HG02938 (cell line): Measurements from ENCODE around the gene TRPM6.
"Not testable (repeated sequence)": the region's sequence is repeated elsewhere in the genome, so short reads cannot be mapped to it uniquely, and the experiment has no call there.

Source experiments
- ATAC-seq: cut with Tn5 transposase; IDR thresholded peaks from one replicate; pipeline ENCODE4 v1.9.1; 2021; ENCODE audit warnings: mild to moderate bottlenecking, moderate library complexity; ENCODE audit not compliant: unreplicated experiment

TRPM6 gene, protein sequence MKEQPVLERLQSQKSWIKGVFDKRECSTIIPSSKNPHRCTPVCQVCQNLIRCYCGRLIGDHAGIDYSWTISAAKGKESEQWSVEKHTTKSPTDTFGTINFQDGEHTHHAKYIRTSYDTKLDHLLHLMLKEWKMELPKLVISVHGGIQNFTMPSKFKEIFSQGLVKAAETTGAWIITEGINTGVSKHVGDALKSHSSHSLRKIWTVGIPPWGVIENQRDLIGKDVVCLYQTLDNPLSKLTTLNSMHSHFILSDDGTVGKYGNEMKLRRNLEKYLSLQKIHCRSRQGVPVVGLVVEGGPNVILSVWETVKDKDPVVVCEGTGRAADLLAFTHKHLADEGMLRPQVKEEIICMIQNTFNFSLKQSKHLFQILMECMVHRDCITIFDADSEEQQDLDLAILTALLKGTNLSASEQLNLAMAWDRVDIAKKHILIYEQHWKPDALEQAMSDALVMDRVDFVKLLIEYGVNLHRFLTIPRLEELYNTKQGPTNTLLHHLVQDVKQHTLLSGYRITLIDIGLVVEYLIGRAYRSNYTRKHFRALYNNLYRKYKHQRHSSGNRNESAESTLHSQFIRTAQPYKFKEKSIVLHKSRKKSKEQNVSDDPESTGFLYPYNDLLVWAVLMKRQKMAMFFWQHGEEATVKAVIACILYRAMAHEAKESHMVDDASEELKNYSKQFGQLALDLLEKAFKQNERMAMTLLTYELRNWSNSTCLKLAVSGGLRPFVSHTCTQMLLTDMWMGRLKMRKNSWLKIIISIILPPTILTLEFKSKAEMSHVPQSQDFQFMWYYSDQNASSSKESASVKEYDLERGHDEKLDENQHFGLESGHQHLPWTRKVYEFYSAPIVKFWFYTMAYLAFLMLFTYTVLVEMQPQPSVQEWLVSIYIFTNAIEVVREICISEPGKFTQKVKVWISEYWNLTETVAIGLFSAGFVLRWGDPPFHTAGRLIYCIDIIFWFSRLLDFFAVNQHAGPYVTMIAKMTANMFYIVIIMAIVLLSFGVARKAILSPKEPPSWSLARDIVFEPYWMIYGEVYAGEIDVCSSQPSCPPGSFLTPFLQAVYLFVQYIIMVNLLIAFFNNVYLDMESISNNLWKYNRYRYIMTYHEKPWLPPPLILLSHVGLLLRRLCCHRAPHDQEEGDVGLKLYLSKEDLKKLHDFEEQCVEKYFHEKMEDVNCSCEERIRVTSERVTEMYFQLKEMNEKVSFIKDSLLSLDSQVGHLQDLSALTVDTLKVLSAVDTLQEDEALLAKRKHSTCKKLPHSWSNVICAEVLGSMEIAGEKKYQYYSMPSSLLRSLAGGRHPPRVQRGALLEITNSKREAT (N-terminal part only)

GRCh38 chr9:74887041-74887980 lies at the start of gene TRPM6:
Gene TRPM6 (minus strand): TSS chr9:74887921. CDS start chr9:74887856, 65 bp downstream.
- ATAC-seq: no peak

DNA sequence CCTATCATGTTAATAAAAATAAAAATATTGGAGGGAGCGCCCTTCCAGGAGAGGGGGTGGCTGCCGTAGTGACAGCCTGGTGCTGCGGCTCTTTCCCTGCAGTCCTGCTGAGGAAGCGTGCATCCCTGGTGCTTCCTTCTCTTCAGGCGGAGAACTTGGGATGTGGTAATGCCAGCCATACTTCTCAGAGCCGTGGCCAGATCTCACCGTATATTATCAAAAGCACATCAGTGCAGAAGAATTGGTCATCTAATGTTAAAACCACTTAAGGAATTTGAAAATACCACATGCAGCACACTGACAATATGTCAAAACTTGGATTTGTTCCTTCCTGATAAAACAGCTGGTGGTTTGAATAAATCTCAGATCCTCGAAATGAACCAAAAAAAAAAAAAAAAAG lies 47.3 kb upstream of the TRPM6 start:
- no peak for ATAC-seq

- no peak for ATAC-seq
These were observed 34.0 kb upstream of the TRPM6 start for GRCh38 chr9:74921737-74922136.

GRCh38 chr9:74920944-74921626 lies 33.4 kb upstream of the TRPM6 start:
- ATAC-seq: no peak

- ATAC-seq: no peak
These were observed 22.3 kb upstream of the TRPM6 start for GRCh38 chr9:74910036-74910435.

DNA sequence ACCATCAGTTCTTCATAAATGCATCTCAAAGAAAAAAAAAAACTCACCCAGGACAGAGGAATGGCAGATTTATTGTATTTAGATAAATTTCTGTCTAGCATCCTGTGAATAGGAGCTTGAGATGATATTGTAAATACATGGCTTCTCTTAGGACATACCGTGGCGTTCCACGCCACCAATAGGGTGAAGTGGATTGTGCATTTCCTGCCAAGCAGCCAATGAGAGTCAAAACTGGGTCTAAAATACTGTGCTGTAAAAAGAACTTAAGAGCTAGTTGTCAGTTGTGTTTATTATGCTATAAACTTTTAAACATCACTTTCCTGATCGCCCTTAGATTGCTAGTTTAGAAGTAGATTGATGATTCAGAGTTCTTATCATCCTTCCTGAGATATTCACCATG lies 20.9 kb upstream of the TRPM6 start:
- ATAC-seq: no peak

DNA sequence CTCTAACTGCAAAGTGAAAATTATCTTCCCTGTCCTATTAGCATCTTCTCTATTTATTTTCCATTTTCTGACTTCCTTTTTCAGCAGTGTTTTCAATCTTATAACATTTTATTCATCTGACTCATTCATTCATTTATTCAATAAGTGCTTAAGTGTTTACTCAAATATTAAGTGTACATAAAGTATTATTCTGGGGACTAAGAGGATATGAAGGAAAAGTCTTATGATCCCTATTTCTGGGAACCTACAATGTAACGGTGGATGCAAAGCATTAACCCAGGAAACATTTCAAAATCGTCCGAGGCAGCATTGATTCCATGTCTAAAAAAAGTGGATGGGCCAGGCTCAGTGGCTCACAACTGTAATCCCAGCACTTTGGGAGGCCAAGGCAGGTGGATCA lies 19.4 kb upstream of the TRPM6 start:
- ATAC-seq: no peak

DNA sequence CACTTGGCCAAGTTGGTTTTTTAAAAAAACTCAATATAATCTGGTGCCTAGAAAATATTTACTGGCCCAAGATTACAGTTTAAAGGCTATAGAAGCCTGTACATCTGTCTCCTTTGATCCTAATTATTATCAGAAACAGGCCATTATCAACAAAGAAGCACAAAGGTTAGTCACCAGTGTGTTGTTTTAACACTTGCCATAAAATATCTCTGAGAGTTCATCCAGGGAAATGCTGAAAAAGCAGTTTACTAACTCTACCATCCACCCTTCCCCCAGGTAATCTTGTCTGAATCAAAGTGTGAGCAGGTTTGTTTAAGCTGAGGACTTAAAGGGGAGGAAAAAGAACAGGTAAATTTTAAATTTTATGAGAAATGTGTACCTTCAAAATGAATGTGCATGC lies 13.3 kb upstream of the TRPM6 start:
- ATAC-seq: no peak

DNA sequence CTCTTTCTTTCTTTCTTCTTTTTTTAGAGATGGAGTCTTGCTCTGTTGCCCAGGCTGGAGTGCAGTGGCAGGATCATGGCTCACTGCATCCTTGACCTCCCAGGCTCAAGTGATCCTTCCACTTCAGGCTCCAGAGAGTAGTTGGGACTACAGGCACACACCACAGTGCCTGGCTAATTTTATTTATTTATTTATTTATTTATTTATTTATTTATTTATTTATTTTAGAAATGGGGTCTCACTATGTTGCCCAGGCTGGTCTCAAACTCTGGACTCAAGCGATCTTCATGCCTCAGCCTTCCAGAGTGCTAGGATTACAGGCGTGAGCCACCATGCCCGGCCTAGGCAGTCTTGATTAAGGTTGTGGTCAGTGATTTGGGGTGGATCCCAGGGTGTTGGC lies 728 bp upstream of the TRPM6 start:
- ATAC-seq: not testable (repeated sequence)

- no peak for ATAC-seq
These were observed 255 bp upstream of the TRPM6 start for GRCh38 chr9:74887981-74888370.

DNA sequence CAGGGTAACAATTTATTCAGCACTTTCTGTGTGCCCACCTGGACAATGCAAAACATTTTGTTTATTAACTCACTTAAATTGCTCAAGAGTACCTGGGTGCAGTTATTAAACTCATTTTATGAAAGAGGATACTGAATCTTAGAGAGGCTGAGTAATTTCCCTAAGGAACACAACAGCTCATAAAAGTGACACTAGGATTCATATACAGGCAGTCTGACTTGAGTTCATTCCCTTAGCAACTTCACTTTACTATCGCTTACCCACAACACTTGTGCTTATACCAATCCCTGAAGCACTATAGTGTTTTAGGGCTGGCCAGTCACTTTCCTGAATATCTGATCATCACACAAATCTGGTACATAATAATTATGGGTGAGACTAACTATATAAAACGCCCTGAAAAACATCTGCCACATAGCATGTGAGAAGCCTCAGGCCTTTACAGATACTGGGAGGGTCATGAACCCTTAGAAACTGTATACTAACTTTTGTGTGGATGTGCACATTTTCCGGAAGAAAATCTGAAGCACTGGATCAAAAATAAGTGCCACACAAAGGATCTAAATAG lies 11.3 kb downstream of the TRPM6 start:
- ATAC-seq: no peak

GRCh38 chr9:74875656-74876055 lies 12.1 kb downstream of the TRPM6 start:
- ATAC-seq: no peak

- ATAC-seq: no peak
These were observed 13.5 kb downstream of the TRPM6 start for GRCh38 chr9:74874220-74874619.

GRCh38 chr9:74872619-74873233 lies 15.0 kb downstream of the TRPM6 start:
- no peak for ATAC-seq

- ATAC-seq: no peak
These were observed 20.2 kb downstream of the TRPM6 start for GRCh38 chr9:74867483-74867882.

DNA sequence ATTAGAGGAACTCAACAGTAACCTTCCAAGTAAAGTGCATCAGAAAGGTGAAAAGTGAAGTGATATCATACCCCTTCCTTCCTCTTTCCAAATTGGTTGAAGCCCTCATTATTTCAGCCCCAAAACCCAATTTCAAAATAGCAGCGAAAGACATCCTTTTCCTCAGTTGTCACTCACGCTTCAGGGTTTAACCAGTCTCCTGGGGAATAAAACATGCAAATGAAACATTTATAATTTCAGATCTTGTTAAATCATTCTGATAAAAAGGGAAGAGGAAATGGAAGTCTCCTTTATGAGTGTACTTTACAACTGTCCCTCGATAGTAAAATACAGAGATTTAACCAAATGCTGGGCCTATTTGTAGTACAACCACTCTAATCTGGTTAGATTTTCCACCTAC lies 22.5 kb downstream of the TRPM6 start:
- no peak for ATAC-seq

GRCh38 chr9:74861773-74862474 lies 25.8 kb downstream of the TRPM6 start:
- no peak for ATAC-seq

GRCh38 chr9:74861071-74861470 lies 26.6 kb downstream of the TRPM6 start:
- no peak for ATAC-seq
